Right ventricle myocardium superior (tissue), 1 donor: Measurements from ENCODE around the gene BCL10. TPM values are rescaled to one million over a fixed set of nuclear protein-coding genes. Genes with fewer than 3 reads are reported as not detected.

Experiments used
- ATAC-seq: fragments of 200-7000 bp; cut with Tn5 transposase; one replicate; pipeline ENCODE4 v1.9.1; 2020; ENCODE audit warnings: mild to moderate bottlenecking; ENCODE audit not compliant: poor library complexity
- DNase-seq: peaks from one replicate; pipeline ENCODE4 v3.0.0-alpha.2; 2020
- intact Hi-C: fragments of 100-400 bp; cut with DNase I; formaldehyde crosslinking; loops from one replicate; pipeline ENCODE4 v1.11.2; 2022
- total RNA-seq: library from RNA; stranded (reverse); fragmentation: NEBNext Ultra II Directional; extraction: Animal tissue kit (Norgen Biotek cat#: 25700); gene quantifications from one replicate; pipeline ENCODE4 v1.2.1, GENCODE V29; 2021
- donor health status: DM: no; HTN: yes; CAD: no; lungs with severe emphysema.

BCL10 gene
- total RNA-seq, 1 donor from 2014 or later, result 7.9 TPM

DNA sequence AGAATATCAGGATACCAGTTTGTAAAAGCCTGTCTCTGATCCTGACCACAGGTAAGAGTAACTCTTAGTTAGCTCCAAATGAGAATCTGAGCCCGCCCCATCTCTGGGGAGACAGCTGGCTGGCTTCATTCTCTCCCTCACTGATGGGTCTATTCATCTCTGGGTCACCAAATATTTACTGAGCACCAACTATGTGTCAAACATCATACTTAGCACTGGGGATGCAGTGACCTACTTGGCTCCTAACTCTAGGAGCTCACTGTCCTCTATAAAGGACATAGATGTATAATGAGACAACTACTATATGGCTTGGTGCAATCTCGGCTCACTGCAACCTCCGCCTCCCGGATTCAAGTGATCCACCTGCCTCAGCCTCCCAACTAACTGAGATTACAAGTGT is 29.8 kb upstream of the BCL10 start:
- ATAC-seq (no peak), DNase-seq (no peak)
- intact Hi-C loops, result loop anchor here (2.0 to 5.0 kb wide), 4 partner anchors 91 to 386 kb away; no protein-coding TSS in a partner anchor

DNA sequence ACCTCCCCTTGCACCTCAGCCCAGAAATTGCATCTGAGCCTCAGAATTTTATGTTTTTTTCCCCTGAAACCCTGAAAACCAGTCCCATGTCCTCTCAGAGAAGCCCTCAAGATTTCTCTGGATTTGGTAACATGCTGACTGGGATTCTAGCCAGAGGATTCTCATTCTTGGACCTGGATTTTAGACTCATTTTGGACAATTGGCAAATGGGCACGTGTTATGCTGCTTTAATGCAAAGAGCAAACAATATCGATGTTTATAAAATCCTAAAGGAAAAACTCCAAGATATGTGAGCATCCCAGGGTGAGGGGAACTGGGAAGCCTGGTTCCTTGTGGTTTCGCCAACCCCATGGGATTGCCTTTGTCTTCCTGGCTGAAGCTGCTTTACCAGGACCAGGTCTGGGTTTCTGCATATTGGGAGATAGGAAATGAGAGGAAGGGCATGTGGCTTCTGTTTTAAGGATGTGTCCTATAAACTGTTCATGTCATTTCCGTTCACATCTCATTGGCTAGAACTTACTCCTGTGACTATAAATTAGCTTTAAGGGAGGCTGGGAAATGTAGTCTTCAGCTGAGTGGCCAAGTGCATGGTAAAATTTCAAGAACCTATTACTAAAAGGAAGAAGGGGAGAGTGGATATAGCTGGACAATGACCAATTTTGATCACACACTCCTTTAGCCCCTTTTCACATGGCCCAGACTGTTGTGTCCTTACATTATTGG is 27.2 kb upstream of the BCL10 start:
- ATAC-seq (no peak), DNase-seq (no peak)
- intact Hi-C loops, result no loop called here

DNA sequence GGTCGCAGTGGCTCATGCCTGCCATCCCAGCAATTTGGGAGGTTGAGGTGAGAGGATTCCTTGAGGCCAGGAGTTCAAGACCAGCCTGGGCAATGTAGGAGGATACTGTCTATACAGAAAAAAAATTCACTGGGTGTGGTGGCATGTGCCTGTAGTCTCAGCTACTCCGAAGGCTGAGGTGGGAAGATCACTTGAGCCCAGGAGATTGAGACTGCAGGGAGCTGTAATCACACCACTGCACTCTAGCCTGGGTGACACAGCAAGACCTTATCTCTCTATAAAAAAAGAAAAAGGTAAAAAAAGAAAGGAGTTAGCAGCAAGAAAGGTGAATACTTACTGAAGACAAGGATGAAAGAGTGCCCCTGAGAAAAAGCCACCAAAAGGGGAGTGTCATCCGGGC is 23.7 kb upstream of the BCL10 start:
- intact Hi-C loops, result no loop called here
- DNase-seq (no peak), ATAC-seq (no peak)

DNA sequence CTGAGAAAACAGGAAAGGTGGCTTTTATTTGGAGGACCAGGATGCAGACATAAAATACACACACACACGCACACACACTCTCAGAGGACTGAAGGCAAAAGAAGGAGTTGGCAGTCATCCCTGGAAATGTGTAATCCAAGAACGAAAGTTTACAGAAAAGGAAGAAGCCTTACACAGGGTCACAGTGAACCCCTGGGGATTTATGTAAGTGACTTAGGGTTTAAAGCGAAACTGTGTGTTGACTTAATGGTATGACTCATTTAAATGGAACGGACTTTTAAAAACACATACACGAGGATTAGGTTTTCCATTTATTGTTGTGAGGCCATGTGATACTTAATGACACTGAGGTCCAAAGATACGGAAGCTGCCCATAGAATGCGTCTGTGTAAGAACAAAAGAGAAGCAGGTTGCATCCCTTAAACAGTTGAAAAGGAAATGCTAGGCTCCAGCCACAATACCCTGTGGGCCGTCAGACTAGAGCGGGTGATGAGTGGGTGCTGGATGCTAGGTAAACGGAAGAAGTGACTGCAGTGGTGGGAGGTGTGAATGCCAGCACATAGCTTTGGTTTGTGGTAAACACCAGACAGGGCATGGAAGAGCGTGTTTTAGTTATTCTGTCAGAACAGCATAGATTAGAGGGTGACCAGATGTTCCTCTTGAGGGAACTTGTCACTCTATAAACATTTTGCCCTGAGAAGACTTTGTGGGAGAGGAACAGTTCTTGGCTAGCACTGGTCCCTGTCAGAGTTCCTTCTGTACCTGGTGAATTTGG is 21.6 kb upstream of the BCL10 start:
- intact Hi-C loops, result no loop called here
- no peak for DNase-seq

DNA sequence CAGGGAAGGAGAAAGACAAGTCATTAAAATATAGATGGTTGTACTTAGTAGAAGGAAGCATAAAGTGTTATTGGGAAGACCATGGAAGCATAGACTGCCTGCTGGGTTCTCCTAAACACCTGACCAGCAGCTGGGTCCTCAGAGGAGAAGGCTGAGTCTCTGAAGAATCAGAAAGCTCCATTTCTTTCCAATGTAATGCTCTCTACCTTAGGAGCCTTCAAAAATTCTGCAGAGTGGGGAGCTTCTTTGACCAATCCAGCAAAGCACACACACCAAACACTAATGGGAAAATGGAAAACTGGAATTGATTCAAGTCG is 21.1 kb upstream of the BCL10 start:
- no peak for ATAC-seq
- intact Hi-C loops, result no loop called here

More for the DNA sequence above, 21.6 kb upstream of the BCL10 start:
- peak; percentile 80 for ATAC-seq

DNA sequence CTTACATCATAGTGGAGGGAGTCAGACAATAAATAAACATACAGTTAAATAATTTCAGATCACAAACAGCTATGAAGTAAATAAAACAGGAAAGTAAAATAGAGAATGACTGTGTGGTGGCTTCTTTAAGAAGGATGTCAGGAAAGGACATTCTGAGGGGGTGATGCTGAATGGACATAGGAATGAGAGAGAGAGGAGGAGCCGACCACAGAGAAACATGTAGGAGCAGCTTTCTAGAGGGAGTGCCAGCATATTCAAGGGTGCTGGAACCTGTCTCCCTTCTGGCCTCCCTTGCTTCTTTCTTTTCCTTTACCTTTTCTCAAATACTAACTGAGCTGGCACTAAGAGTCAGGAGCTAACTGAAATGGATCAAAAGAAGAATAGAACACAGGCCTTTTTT is 20.5 kb upstream of the BCL10 start:
- no peak for DNase-seq
- intact Hi-C loops, result no loop called here
- no peak for ATAC-seq

More for the DNA sequence above, 21.1 kb upstream of the BCL10 start:
- no peak for DNase-seq

DNA sequence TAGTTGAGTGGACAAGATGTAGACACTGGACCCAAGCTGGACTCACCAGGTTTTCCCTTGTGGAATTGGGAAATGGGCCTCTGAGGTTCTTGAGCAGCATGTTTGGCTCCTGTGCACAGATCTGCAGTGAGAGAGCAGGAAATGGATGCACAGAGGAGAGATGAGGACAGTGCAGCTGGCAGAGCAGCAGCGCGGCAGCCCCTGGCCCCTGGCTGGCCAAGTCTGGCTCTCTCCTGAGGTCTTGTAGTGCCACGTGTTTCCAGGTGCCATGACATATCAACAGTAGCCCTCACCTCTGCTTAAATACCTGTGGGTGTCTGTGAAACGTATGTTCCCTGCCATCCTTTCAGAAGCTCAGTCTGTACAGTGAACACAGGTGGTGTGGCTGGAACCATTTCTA is 19.2 kb upstream of the BCL10 start:
- intact Hi-C loops, result no loop called here
- DNase-seq, result no peak
- ATAC-seq, result no peak

DNA sequence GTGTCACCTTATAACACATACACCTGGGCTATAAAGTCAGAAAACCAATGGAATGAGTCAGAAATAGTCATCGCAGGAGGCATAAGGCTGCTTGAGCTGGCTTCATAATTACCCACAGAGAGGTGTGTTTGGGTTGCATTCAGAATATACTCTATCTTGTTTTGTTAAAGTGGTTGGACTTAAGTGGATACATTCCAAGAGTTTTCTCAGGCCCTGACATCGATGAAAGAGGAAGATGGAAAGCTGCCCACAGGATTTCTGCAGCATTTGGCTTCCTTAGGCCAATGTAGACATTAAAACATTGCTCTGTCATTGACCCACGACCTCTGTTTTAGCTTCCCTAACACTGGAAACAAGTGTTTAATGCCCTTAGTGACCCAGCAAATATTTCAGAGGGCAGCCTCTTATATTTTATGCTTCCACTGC is 18.6 kb upstream of the BCL10 start:
- intact Hi-C loops, result no loop called here
- no peak for ATAC-seq
- DNase-seq, result no peak

DNA sequence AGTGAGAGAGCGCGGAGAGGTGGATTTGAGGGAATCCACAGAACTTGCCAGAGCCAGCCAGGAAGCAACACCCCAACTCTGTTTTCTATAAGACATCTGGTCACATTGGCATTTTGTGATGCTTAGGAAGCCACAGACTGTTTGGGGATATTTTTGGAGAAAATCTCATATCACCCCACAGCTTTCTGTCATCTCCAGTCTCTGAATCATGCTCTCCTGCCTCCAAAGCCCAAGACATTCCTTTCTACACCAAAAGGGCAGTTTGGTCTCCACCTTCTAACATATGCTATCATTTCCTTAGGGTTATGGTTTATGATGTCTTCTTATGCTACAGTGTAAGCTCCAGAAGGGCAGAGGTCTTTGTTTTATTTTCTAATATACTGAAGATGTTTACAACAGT is 14.4 kb upstream of the BCL10 start:
- no peak for DNase-seq
- ATAC-seq, result no peak
- intact Hi-C loops, result no loop called here

DNA sequence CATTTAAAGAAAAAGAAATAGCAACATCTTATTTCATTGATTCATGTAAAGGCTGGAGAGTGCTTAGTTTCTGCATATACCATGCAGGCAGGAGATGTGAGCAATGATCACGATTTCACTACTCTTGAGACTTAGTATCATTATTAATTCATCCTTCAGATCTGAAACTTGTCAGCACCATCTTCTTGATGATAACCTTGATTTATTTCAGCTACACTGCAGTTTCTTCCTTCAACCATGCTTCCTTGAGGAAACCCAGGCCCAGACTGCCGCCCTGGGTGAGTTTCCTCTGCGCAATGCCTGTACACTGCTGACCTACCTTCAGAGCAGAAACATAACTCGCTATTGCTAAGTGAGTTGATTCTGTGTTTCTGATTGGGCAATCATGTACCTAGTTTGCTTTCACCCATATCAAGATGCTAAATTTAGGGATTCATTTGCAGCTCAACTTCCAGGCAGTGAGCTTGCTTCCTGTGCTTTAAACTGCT is 13.5 kb upstream of the BCL10 start:
- no peak for DNase-seq
- ATAC-seq, result peak; percentile 82
- intact Hi-C loops, result no loop called here

DNA sequence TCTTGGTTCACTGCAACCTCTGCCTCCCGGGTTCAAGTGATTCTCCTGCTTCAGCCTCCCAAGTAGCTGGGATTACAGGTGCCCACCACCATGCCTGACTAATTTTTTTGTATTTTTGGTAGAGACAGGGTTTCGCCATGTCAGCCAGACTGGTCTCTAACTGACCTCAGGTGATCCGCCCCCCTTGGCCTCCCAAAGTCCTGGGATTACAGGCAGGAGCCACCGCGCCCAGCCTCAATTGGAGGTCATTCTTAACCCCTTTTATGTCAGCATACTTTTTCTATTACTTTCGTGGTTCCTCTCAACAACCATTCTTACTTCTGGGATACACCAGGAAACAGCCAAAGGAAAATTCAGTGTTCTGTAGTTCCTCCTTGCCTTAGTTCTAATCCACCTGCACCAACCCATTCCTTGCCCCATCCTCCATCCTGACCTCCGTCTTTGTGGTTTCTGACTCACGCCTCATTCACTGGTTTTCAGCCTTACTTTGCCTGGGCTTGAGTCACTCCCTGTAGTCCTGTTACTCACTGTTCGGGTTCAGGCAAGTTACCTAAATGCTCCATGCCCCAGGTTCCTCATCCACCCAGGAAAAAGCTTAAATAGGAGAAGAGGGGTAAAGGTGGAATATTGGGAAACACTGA is 12.9 kb upstream of the BCL10 start:
- no peak for ATAC-seq
- intact Hi-C loops, result no loop called here
- DNase-seq, result no peak

DNA sequence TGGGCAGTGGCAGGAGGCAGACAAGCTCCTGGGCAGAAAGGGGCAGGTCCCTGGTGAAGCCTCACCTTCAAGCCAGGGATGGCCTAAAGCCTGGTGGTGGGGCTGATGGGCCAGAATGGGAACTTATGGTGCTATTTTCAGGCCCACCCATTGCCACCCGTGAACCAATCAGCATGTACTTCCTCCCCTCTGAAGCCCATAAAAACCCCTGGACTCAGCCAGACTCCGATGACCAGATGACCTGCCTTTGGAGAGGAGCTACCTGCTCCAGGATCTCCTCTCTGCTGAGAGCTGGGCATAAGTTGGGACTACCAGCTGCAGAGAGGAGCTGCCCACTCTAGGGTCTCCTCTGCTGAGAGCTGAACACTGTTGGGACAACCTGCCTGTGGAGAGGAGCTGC is 7.8 kb upstream of the BCL10 start:
- intact Hi-C loops, result no loop called here
- ATAC-seq (no peak), DNase-seq (no peak)

DNA sequence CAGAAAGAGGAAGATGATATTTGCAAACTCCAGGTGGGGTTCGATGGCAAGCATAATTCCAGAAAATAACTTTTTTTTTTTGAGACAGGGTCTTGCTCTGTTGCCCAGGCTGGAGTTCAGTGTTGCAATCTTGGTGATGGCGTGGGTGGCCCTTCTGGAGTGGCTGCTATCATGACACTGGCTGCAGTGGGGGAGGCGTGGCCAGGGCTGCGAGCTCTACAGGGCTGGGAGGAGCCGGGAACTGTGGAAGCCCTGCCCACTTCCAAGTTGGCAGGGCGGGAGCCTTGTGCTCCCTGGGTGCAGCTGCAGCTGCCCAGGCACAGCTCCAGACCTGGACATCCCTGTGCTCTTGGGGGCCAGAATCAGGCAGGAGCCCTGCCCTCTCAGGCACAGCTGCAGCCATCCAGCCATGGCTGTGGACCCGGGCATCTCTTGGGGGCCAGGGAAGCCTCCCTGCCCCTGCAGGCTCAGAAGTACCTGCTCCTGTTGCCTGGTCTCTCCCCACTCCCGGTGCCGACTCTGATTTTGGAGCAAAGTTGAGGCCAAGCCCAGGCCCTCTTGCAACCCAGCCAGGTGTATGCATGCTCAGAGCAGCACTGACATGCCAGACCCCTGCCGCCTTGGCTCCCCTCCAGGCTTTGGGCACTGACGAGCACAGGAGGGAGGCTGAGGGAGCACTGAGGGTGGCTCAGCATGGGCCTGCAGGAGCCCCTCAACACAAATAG is 7.2 kb upstream of the BCL10 start:
- intact Hi-C loops, result no loop called here
- ATAC-seq (peak; percentile 68), DNase-seq (peak; percentile 55)

DNA sequence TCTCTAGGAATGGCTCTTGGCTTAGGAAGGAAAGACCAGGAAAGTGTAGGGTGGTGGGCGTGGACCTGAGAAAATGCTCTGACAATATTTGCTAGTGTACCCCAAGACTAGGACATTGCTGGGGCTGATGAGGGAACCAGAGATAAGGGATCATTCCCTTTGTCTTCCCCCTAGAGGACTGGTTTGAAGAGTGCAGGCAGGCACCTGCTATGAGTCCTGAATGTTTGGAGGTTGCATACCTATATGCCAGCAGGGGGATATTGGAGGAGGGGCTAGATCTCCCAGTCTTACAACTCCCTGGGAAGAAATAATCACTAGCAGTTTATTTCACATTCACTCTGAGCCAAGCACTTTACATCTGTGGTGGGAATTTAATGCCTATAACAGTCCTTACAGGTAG is 6.0 kb upstream of the BCL10 start:
- DNase-seq, result no peak
- ATAC-seq, result no peak
- intact Hi-C loops, result no loop called here

DNA sequence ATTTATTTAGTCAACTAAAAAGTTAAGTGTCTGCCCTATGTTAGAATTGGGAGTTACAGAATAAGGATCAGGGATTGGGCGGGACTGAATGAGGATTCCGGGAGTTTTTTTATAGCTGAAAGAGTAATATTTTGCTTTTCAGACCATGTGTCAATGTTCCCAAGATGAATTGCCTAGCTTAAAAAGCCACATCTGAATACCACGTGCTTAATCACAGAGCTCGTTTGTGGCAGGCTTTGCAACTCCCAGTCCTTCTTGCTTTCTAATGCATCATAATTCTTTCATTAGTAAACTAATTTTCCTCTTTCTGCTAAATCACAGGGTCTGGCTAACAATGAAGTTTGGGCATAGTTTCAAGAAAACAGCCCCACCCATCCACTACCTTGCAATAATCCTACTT is 4.2 kb upstream of the BCL10 start:
- ATAC-seq, result no peak
- no peak for DNase-seq
- intact Hi-C loops, result no loop called here

DNA sequence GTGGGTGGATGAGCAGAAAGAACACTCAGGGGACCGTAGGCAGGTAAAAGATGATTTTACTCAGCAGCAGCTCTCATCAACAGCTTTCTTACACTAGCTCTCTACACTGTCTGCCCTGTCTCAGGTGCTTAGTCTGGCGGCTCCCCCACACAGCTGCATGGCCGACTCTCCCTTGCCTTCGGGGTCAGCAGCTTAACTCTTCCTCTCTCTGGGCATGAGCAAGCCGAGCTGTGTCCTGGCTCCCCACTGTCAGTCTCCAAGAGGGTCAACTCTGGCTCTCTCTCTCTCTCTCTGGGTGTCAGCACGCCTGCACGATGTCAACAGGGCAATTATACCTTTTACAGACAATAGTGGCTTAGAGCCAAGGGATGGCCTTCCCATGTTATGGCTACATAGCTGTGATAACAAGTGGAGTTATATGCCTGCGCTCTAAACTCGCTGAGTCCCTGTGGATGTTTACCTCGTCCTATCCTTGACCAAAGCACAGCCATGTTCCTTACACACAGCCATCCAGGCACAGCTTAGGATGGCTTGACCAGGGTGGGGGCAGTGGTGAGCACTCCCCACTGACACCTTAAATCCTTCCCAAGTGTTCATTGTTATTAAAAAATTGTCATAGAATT is 3.1 kb upstream of the BCL10 start:
- intact Hi-C loops, result no loop called here
- ATAC-seq, result no peak
- DNase-seq, result no peak

DNA sequence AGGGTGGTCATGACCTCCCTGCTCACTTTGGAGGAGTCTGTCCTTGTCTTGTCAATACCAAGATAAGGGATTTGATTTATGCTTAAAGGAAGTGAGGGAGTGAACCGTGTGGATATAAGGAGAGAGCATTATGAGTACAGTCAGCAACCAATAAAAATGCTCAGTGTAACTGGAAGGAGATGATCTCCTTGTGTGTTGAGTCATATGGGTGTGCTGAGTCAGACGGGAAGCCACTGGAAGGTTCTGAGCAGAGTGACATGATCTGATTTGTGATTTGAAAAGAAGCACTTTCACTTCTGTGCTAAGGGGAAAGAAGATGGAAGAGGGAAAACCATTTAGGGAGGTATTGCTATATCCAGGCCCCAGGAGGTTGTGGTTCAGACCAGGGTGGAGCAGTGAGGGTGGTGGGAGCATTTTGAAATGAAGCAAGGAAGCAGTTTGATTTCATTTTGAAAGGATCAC is 2.5 kb upstream of the BCL10 start:
- ATAC-seq, result no peak
- intact Hi-C loops, result no loop called here
- DNase-seq, result no peak

DNA sequence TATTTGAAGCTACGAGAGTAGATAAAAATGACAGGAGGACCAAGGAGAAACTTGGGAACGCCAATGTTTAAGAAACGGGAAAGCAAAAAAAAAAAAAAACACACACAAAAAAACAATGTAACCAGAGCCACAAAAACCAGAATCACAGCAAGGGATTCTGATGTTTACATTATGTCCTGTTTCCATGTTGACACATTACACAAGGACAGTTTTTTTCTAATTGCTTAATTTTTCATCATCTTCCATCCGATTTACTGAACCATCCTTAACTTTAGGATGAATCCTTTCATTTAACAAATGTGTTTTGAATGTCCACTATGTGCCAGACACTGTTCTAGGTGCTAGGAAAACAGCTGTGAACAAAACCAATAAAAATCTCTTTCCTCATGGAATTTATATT is 1.4 kb upstream of the BCL10 start:
- ATAC-seq, result no peak

More for the DNA sequence above, 1.4 kb upstream of the BCL10 start:
- DNase-seq, result no peak
- intact Hi-C loops, result no loop called here
